Liver (tissue), 3 donors: Measurements from ENCODE around the gene SPATA17.

ENCODE experiments used
- RAD21 ChIP-seq, 2 donors: IDR thresholded peaks; 2 replicates each; pipeline ENCODE4 v1.6.1; 2016; ENCODE audit warnings: antibody characterized with exemption in 2 of 2, mild to moderate bottlenecking in 2 of 2
- TAF1 ChIP-seq: conservative IDR thresholded peaks from 2 replicates; pipeline ENCODE4 v1.6.1; 2016; ENCODE audit warnings: antibody characterized with exemption, mild to moderate bottlenecking
- TF ChIP-seq, protein P1 (sequence below): fragments of 150-350 bp; IDR thresholded peaks from 2 replicates; pipeline ENCODE4 v1.5.1; 2017; ENCODE audit warnings: improper control_type of control experiment, low read depth, low read length; ENCODE audit not compliant: missing input control
- donor health status: healthy.
- donor health status: healthy.

DNA sequence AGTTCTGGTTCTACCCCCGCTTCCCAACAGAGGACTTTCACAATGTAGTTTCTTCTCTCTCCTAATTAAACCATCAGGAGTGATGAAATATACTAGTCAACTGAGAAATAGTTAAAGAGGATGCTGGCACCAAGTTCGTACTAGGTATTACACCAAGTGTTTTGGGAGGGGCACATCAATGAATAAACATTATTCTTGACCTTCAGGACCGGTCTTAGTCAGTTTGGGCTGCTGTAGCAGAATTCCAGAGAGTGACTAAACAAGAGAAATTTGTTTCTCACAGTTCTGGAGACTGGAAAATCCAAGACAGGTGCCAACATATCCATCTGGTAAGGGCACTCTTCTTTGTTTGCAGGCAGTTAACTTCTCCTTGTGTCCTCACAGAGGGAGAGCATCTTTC, 103.8 kb downstream of the SPATA17 start:
- TF ChIP-seq, protein P1, sequence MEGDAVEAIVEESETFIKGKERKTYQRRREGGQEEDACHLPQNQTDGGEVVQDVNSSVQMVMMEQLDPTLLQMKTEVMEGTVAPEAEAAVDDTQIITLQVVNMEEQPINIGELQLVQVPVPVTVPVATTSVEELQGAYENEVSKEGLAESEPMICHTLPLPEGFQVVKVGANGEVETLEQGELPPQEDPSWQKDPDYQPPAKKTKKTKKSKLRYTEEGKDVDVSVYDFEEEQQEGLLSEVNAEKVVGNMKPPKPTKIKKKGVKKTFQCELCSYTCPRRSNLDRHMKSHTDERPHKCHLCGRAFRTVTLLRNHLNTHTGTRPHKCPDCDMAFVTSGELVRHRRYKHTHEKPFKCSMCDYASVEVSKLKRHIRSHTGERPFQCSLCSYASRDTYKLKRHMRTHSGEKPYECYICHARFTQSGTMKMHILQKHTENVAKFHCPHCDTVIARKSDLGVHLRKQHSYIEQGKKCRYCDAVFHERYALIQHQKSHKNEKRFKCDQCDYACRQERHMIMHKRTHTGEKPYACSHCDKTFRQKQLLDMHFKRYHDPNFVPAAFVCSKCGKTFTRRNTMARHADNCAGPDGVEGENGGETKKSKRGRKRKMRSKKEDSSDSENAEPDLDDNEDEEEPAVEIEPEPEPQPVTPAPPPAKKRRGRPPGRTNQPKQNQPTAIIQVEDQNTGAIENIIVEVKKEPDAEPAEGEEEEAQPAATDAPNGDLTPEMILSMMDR: no peak
- TF ChIP-seq RAD21 (IDR thresholded peaks at IDR 0.05): no peak
- TF ChIP-seq TAF1: no peak
